SK-N-SH (cell line): ENCODE data around the gene LRRK2. TPM values are rescaled to one million over a fixed set of nuclear protein-coding genes. Genes with fewer than 3 reads are reported as not detected.

Experiments used
- CTCF ChIA-PET: fragments of 300-600, 350-600 bp; formaldehyde crosslinking; extraction: SDS; loops from one replicate; lab custom pipeline; 2021; lab: Yijun Ruan, JAX
- POLR2A ChIA-PET: fragments of 350-600 bp; sonication (Branson Sonifier 250); formaldehyde crosslinking; extraction: SDS; loops from one replicate; lab custom pipeline; 2020; ENCODE audit warnings: antibody characterized with exemption, inconsistent platforms; lab: Yijun Ruan, JAX
- DNase-seq: peaks from one replicate; pipeline ENCODE4 v3.0.0; 2012
- H2AFZ ChIP-seq: fragments of 200-600 bp; sonication (generic); 2 replicates; pipeline ENCODE4 v1.8.1; 2016; ENCODE audit warnings: antibody characterized with exemption, mild to moderate bottlenecking, low read depth
- H3F3A ChIP-seq: fragments of 200-600 bp; sonication (generic); replicated peaks from 2 replicates; pipeline ENCODE3; 2016; ENCODE audit warnings: antibody characterized with exemption, mild to moderate bottlenecking; ENCODE audit not compliant: insufficient read depth
- H3K27ac ChIP-seq, 2 experiments: fragments of 200-500 bp in 1 of 2; fragments of 200-600 bp in 1 of 2; sonication (Bioruptor generic) in 1 of 2; sonication (generic), shearing (Covaris generic) in 1 of 2; 2 replicates each; pipeline versions ENCODE4 v1.5.1 to v1.6.1; 2014 to 2016; ENCODE audit warnings: low read depth in 2 of 2, inconsistent platforms in 1 of 2, low read length in 1 of 2, mild to moderate bottlenecking in 1 of 2, mixed read lengths in 1 of 2
- H3K27me3 ChIP-seq: fragments of 200-600 bp; sonication (generic), shearing (Covaris generic); 2 replicates; pipeline ENCODE4 v1.6.1; 2016; ENCODE audit warnings: mixed run types; ENCODE audit not compliant: insufficient read depth
- H3K36me3 ChIP-seq, 2 experiments: fragments of 200-500 bp in 1 of 2; fragments of 200-600 bp in 1 of 2; sonication (Bioruptor generic) in 1 of 2; sonication (generic) in 1 of 2; replicated peaks in 1 of 2; 2 replicates each; pipeline versions ENCODE3 to v1.5.1; 2014 to 2016; ENCODE audit warnings: low read length in 1 of 2, mild to moderate bottlenecking in 1 of 2; ENCODE audit not compliant: insufficient read depth in 2 of 2, control insufficient read depth in 1 of 2
- H3K4me1 ChIP-seq, 2 experiments: fragments of 200-500 bp in 1 of 2; fragments of 200-600 bp in 1 of 2; sonication (Bioruptor generic) in 1 of 2; sonication (generic), shearing (Covaris generic) in 1 of 2; 2 replicates each; pipeline versions ENCODE4 v1.5.1 to v1.6.1; 2014 to 2016; ENCODE audit warnings: low read depth in 1 of 2, low read length in 1 of 2, mixed run types in 1 of 2; ENCODE audit not compliant: insufficient read depth in 2 of 2, control insufficient read depth in 1 of 2
- H3K4me2 ChIP-seq: fragments of 200-600 bp; sonication (generic), shearing (Covaris generic); 2 replicates; pipeline ENCODE4 v1.6.1; 2017; ENCODE audit warnings: mixed run types
- H3K4me3 ChIP-seq, 2 experiments: fragments of 200-500 bp in 1 of 2; fragments of 200-600 bp in 1 of 2; sonication (Bioruptor generic) in 1 of 2; sonication (generic), shearing (Covaris generic) in 1 of 2; 2 replicates each; pipeline versions ENCODE4 v1.5.1 to v1.8.1; 2014 to 2016; ENCODE audit warnings: low read depth in 2 of 2, inconsistent platforms in 1 of 2, low read length in 1 of 2, mild to moderate bottlenecking in 1 of 2, mixed read lengths in 1 of 2, moderate library complexity in 1 of 2
- H3K79me2 ChIP-seq: fragments of 200-600 bp; sonication (generic); 2 replicates; pipeline ENCODE4 v1.8.1; 2017; ENCODE audit warnings: mild to moderate bottlenecking; ENCODE audit not compliant: insufficient read depth
- H3K9ac ChIP-seq: fragments of 200-600 bp; sonication (generic); 2 replicates; pipeline ENCODE4 v1.6.1; 2017; ENCODE audit warnings: mixed run types
- H3K9me2 ChIP-seq: fragments of 200-600 bp; sonication (generic); 2 replicates; pipeline ENCODE4 v1.6.1; 2017; ENCODE audit warnings: mixed run types
- H3K9me3 ChIP-seq: fragments of 200-600 bp; sonication (generic); 2 replicates; pipeline ENCODE4 v1.6.1; 2017; ENCODE audit warnings: mixed run types, mild to moderate bottlenecking, moderate library complexity
- H4K20me1 ChIP-seq: fragments of 200-600 bp; sonication (generic); 2 replicates; pipeline ENCODE4 v1.6.1; 2017; ENCODE audit warnings: mild to moderate bottlenecking, mixed run types; ENCODE audit not compliant: insufficient read depth
- EZH2phosphoT487 ChIP-seq: fragments of 200-600 bp; sonication (generic); IDR thresholded peaks from 2 replicates; pipeline ENCODE4 v1.6.1; 2017; ENCODE audit warnings: low read depth, mixed run types, mild to moderate bottlenecking, antibody characterized with exemption, moderate library complexity, borderline replicate concordance
- FOXM1 ChIP-seq: IDR thresholded peaks from 2 replicates; pipeline ENCODE4 v1.4.0; 2012; ENCODE audit warnings: low read depth, mild to moderate bottlenecking
- GATA2 ChIP-seq: sonication (generic); formaldehyde crosslinking; IDR thresholded peaks from 2 replicates; pipeline ENCODE4 v1.5.0; 2020; ENCODE audit warnings: mild to moderate bottlenecking, missing genetic modification reagents
- JUND ChIP-seq: IDR thresholded peaks from 2 replicates; pipeline ENCODE4 v1.4.0; 2012
- MEF2A ChIP-seq: IDR thresholded peaks from 2 replicates; pipeline ENCODE4 v1.4.0; 2012; ENCODE audit warnings: low read depth, borderline replicate concordance
- POLR2AphosphoS5 ChIP-seq: IDR thresholded peaks from 2 replicates; pipeline ENCODE4 v1.6.1; 2012; ENCODE audit warnings: low read depth, low read length
- RAD21 ChIP-seq: IDR thresholded peaks from 2 replicates; pipeline ENCODE4 v1.6.1; 2012; ENCODE audit warnings: mild to moderate bottlenecking, low read length
- REST ChIP-seq: IDR thresholded peaks from 2 replicates; pipeline ENCODE4 v1.6.1; 2012; ENCODE audit warnings: mild to moderate bottlenecking, low read depth, low read length, moderate library complexity
- RFX5 ChIP-seq: IDR thresholded peaks from 2 replicates; pipeline ENCODE4 v1.6.1; 2012; ENCODE audit warnings: mild to moderate bottlenecking, improper control_type of control experiment, low read length
- SMC3 ChIP-seq: IDR thresholded peaks from 2 replicates; pipeline ENCODE4 v1.6.1; 2012; ENCODE audit warnings: low read depth, low read length, improper control_type of control experiment
- TEAD4 ChIP-seq: IDR thresholded peaks from 2 replicates; pipeline ENCODE4 v1.4.0; 2012; ENCODE audit warnings: mild to moderate bottlenecking, borderline replicate concordance; ENCODE audit not compliant: insufficient read depth
- USF1 ChIP-seq: IDR thresholded peaks from 2 replicates; pipeline ENCODE4 v1.4.0; 2012; ENCODE audit warnings: low read depth, borderline replicate concordance
- WGBS: methylation state at CpG from one replicate; pipeline ENCODE4 v1.1.6; 2017; ENCODE audit warnings: low lambda C conversion rate; 5-methylcytosine and 5-hydroxymethylcytosine counted together
- polyA plus RNA-seq, 3 experiments: library from polyadenylated mRNA; depleted of rRNA; stranded (reverse); fragments of >200 nt; gene quantifications; 2 replicates each; pipeline ENCODE4 v1.2.3, GENCODE V29; 2012
- TF ChIP-seq, protein P1 (sequence below): fragments of 150-350 bp; IDR thresholded peaks from 2 replicates; pipeline ENCODE4 v1.6.1; 2016; ENCODE audit warnings: mild to moderate bottlenecking, low read depth, low read length
- TF ChIP-seq, protein P2 (sequence below): IDR thresholded peaks from 2 replicates; pipeline ENCODE4 v1.4.0; 2012; ENCODE audit warnings: low read depth

Gene LRRK2
- polyA plus RNA-seq, 1 of the 3 experiments (the other 2 are of a cell fraction) = 0.08 TPM

DNA sequence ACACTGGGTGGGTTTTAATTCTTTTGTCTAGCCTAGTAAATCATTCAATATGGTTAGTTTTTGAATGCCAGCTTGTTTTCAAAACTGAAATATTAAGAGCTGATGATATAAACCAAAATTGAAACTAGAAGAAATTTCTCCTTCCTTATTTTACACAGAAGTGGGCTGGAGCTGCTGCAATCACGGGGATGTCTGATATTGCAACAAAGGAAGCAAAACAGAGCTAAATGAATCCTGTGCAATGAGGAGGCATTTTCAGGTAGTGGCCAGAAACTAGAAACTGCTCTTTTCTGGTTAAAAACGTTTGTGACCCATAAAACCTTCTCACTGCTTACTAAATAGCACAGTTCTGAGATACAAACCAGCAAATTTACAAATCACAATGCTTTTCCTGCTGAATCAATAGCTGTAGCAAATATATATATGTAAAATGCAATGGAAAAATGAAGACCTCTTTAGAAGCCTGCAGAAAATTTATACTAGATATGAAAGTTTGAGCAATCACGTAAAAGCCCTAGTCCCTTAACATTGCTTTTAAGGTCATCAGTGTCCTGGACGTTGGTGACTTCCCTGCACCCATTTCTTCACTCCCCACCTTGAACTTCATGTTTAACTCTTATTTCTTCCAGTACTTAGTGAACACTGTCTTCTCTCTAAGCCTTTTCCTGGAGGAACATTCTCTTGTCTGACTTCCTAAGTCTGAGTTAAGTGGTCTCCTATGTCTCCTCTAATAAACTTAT, 15.9 kb upstream of the LRRK2 start:
- Histone ChIP-seq H3K36me3 (no peaks in the 10 kb centered on the region), H3K27ac (no peak overlapping the region), H2AFZ (no peak overlapping the region), H3K27me3 (no peaks in the 10 kb centered on the region), H4K20me1 (no peaks in the 10 kb centered on the region), H3F3A (no peaks in the 10 kb centered on the region), H3K9me2 (no peaks in the 10 kb centered on the region), H3K79me2 (no peaks in the 10 kb centered on the region), H3K4me2 (no peak overlapping the region), H3K4me3 (no peak overlapping the region), H3K4me1 (no peaks in the 10 kb centered on the region), H3K9me3 (no peaks in the 10 kb centered on the region), H3K9ac (no peak overlapping the region)
- no peak for DNase-seq
- TF ChIP-seq EZH2phosphoT487 (no peak), RFX5 (no peak), POLR2AphosphoS5 (no peak)
- CTCF ChIA-PET = interaction anchor here (1.0 to 1.1 kb wide), 2 partner anchors 10 to 16 kb away, joined by 3 read pairs; partner anchors contain the start of gene LRRK2
- POLR2A ChIA-PET = no interaction called here
- 29% methylated on average over 4 of the region's 4 CpGs for WGBS

DNA sequence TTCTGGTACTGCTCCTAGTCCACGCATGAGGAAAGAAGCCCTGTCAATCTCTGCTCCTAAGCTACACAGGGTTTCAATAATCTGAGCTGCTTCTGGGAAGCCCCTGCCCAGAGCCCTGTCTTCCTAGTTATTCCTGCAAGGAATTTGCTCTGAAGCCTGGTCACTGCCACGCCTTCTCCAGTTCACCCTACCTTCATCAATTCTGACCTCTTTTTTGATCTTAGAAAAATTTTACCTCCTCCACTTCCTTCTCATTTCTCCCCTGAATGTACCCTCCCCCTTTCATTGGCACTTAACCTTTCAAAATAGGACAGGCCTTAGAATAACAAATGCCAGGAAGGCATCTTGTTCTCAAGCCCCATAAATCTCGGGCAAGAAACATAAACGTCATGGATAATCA, 14.9 kb upstream of the LRRK2 start:
- H3K4me3 ChIP-seq = no peak overlapping the region
- 57% methylated on average over 4 of the region's 4 CpGs for WGBS
- POLR2A ChIA-PET = no interaction called here

More for the DNA sequence above, 14.9 kb upstream of the LRRK2 start:
- H3F3A ChIP-seq = no peaks in the 10 kb centered on the region
- no peaks in the 10 kb centered on the region for H4K20me1 ChIP-seq
- H3K36me3 ChIP-seq = no peaks in the 10 kb centered on the region
- no peaks in the 10 kb centered on the region for H3K27me3 ChIP-seq
- no peak overlapping the region for H3K4me2 ChIP-seq
- CTCF ChIA-PET = interaction anchor here (1.0 kb wide), 1 partner anchor 15 kb away, joined by 3 read pairs; the partner anchor contains the start of gene LRRK2
- H3K79me2 ChIP-seq = no peaks in the 10 kb centered on the region
- DNase-seq = no peak
- no peaks in the 10 kb centered on the region for H3K9me3 ChIP-seq
- no peak overlapping the region for H3K9ac ChIP-seq
- H3K27ac ChIP-seq = no peak overlapping the region
- no peaks in the 10 kb centered on the region for H3K9me2 ChIP-seq
- TF ChIP-seq GATA2 (CRISPR knock-in tag) = no peak
- TF ChIP-seq USF1 = no peak
- TF ChIP-seq, protein P1, sequence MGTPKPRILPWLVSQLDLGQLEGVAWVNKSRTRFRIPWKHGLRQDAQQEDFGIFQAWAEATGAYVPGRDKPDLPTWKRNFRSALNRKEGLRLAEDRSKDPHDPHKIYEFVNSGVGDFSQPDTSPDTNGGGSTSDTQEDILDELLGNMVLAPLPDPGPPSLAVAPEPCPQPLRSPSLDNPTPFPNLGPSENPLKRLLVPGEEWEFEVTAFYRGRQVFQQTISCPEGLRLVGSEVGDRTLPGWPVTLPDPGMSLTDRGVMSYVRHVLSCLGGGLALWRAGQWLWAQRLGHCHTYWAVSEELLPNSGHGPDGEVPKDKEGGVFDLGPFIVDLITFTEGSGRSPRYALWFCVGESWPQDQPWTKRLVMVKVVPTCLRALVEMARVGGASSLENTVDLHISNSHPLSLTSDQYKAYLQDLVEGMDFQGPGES = no peak
- no peak for TF ChIP-seq FOXM1
- no peak for TF ChIP-seq RAD21
- no peak for TF ChIP-seq MEF2A
- no peak for TF ChIP-seq POLR2AphosphoS5
- TF ChIP-seq REST = no peak
- TF ChIP-seq TEAD4 = no peak
- TF ChIP-seq, protein P2, sequence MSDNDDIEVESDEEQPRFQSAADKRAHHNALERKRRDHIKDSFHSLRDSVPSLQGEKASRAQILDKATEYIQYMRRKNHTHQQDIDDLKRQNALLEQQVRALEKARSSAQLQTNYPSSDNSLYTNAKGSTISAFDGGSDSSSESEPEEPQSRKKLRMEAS = no peak
- no peak for TF ChIP-seq SMC3
- TF ChIP-seq JUND = no peak
- no peak for TF ChIP-seq RFX5
- H3K4me1 ChIP-seq = no peaks in the 10 kb centered on the region
- H2AFZ ChIP-seq = no peak overlapping the region
